Fibroblast of pulmonary artery (primary cell): Measurements from ENCODE around the gene SNAPC2.

Experiments used
- DNase-seq: peaks from one replicate; pipeline ENCODE4 v3.0.0-alpha.2; 2010; ENCODE audit warnings: low read depth
- H3K4me3 ChIP-seq: replicated peaks from 2 replicates; pipeline ENCODE4 v1.5.1; 2011; ENCODE audit warnings: low read depth, mild to moderate bottlenecking, control low read depth, low read length, moderate library complexity
- TF ChIP-seq, protein P1 (sequence below): IDR thresholded peaks from 2 replicates; pipeline ENCODE4 v1.5.1; 2011; ENCODE audit warnings: mild to moderate bottlenecking, control low read depth, low read length, inconsistent platforms; ENCODE audit errors: missing control alignments

SNAPC2 gene

DNA sequence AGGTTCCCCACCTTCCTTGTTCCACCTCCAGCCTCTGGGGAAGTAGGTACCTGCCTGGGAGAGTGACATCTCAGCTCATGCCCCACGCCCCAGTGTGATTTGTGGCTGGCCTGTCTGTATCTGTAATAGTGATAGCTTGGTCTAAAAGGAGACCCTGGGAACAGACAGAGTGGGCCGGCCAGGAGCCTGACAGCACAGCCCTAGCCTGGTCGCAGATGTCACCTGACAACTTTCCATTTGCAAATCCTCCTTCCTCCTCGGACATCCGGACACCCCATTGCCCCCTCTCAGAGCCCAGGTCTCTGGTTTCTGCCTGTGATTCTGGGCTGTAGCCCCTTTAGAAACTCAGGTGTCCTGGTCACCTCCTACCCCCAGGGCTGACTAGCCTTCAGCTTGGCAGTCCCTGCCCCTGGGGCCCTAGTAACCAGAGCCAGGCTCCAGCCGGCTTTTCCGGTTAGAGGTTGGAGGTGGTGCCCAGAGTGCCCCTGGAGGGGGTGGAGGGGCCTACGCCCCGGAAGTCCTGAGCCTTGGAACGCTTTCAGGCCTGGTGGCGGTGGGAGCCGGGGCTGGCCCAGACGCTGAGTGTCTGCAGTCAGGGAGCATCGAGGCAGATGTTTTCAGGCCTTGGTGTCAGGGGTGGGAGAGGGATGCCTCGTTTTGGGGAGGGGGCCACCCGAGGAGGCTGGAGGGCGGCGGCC is 25.4 kb upstream of the SNAPC2 start:
- TF ChIP-seq, protein P1, sequence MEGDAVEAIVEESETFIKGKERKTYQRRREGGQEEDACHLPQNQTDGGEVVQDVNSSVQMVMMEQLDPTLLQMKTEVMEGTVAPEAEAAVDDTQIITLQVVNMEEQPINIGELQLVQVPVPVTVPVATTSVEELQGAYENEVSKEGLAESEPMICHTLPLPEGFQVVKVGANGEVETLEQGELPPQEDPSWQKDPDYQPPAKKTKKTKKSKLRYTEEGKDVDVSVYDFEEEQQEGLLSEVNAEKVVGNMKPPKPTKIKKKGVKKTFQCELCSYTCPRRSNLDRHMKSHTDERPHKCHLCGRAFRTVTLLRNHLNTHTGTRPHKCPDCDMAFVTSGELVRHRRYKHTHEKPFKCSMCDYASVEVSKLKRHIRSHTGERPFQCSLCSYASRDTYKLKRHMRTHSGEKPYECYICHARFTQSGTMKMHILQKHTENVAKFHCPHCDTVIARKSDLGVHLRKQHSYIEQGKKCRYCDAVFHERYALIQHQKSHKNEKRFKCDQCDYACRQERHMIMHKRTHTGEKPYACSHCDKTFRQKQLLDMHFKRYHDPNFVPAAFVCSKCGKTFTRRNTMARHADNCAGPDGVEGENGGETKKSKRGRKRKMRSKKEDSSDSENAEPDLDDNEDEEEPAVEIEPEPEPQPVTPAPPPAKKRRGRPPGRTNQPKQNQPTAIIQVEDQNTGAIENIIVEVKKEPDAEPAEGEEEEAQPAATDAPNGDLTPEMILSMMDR, result no peak
- no peak overlapping the region for H3K4me3 ChIP-seq
- no peak for DNase-seq

DNA sequence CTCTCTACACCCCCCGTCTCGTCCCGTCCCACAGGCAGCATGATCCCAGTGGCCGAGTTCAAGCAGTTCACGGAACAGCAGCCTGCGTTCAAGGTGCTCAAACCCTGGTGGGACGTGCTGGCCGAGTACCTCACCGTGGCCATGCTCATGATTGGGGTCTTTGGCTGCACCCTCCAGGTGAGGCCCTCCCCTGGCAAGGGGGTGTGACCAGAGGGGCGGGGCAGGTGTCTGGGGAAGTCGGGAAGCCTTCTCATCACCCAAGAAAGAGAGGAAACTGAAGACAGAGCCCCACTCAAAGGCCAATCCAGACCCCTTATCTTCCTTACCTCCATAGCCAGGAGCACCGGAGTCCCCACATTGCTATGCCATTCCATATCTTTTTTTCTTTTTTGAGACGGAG is 24.6 kb upstream of the SNAPC2 start:
- DNase-seq, result no peak
- TF ChIP-seq, protein P1, result no peak
- no peak overlapping the region for H3K4me3 ChIP-seq

DNA sequence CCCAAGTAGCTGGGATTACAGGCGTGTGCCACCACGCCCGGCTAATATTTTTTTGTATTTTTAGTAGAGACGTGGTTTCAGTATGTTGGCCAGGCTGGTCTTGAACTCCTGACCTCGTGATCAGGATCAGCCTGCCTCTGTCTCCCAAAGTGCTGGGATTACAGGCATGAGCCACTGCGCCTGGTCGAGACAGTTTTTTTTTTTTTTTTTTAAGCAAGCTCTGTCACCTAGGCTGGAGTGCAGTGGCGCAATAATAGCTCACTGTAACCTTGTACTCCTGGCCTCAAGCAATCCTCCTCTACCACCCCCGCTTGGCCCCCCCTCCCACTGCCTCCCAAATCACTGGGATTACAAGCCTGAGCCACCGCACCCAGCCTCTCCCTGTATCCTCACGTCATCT is 22.8 kb upstream of the SNAPC2 start:
- no peak overlapping the region for H3K4me3 ChIP-seq
- TF ChIP-seq, protein P1, result no peak
- DNase-seq, result no peak

DNA sequence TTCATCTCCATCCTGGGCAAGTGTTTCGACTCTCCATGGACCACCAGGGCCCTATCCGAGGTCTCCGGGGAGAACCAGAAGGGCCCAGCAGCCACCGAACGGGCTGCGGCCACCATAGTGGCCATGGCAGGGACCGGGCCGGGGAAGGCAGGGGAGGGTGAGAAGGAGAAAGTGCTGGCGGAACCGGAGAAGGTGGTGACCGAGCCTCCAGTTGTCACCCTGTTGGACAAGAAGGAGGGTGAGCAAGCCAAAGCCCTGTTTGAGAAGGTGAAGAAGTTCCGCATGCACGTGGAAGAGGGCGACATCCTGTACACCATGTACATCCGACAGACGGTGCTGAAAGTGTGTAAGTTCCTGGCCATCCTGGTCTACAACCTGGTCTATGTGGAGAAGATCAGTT is 21.2 kb upstream of the SNAPC2 start:
- TF ChIP-seq, protein P1, result no peak
- H3K4me3 ChIP-seq, result no peak overlapping the region
- DNase-seq, result no peak

DNA sequence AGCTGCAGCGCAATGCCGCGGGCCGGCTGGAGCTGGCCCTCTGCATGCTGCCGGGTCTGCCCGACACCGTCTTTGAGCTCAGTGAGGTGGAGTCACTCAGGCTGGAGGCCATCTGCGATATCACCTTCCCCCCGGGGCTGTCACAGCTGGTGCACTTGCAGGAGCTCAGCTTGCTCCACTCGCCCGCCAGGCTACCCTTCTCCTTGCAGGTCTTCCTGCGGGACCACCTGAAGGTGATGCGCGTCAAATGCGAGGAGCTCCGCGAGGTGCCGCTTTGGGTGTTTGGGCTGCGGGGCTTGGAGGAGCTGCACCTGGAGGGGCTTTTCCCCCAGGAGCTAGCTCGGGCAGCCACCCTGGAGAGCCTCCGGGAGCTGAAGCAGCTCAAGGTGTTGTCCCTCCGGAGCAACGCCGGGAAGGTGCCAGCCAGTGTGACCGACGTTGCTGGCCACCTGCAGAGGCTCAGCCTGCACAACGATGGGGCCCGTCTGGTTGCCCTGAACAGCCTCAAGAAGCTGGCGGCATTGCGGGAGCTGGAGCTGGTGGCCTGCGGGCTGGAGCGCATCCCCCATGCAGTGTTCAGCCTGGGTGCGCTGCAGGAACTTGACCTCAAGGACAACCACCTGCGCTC is 20.3 kb upstream of the SNAPC2 start:
- H3K4me3 ChIP-seq, result no peak overlapping the region
- no peak for DNase-seq
- TF ChIP-seq, protein P1, result no peak

DNA sequence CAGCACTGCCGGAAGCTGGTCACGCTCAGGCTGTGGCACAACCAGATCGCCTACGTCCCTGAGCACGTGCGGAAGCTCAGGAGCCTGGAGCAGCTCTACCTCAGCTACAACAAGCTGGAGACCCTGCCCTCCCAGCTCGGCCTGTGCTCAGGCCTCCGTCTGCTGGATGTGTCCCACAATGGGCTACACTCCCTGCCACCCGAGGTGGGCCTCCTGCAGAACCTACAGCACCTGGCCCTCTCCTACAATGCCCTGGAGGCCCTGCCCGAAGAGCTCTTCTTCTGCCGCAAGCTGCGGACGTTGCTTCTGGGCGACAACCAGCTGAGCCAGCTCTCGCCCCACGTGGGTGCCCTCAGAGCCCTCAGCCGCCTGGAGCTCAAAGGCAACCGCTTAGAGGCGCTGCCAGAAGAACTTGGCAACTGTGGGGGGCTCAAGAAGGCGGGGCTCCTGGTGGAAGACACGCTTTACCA is 19.7 kb upstream of the SNAPC2 start:
- H3K4me3 ChIP-seq, result no peak overlapping the region
- TF ChIP-seq, protein P1, result no peak
- no peak for DNase-seq
